ENCODE measurements around the gene PAK4.

- TF ChIP-seq POLR2A (IDR thresholded peaks at IDR 0.05) = no peak
- TF ChIP-seq CTCF (IDR thresholded peaks at IDR 0.05) = no peak
Observed at GRCh38 chr19:39100500-39101166, 25.0 kb upstream of the PAK4 start.
